GM19025 (cell line): ENCODE results near the gene ARPP21.

Experiments
- ATAC-seq: cut with Tn5 transposase; IDR thresholded peaks from one replicate; pipeline ENCODE4 v1.9.1; 2021; ENCODE audit warnings: mild to moderate bottlenecking, low read depth, moderate library complexity; ENCODE audit not compliant: unreplicated experiment

The ARPP21 gene

DNA sequence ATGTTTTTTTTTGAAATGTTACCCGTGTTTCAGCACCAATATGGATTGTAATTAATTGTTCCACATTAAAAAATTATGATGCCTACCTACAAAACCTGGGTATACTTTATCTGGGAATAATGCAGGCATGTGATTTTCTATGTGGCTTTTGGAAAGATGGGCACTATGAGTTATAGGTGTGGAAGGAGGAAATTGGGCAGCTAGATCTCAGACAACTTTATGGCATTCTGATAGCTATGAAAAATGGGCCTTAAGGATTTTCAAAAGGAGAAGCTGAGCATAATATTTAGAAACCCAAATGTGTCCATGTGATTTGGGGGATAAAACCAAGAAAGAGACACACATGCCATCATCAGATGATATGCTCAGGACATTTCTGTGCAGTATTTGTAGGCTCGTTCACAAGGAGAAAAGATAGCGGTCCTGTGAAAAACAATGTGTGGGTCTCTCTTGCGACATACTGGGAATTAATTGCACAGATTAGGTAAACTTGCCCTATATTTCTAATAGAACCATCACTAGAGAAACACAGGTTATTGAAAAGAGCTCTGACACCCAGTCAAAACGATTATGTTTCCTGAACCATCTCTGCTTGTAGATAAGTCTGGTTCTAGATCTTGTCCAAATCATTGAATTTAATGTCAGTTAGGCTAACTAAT is 35.3 kb downstream of the ARPP21 start:
- ATAC-seq, result no peak

DNA sequence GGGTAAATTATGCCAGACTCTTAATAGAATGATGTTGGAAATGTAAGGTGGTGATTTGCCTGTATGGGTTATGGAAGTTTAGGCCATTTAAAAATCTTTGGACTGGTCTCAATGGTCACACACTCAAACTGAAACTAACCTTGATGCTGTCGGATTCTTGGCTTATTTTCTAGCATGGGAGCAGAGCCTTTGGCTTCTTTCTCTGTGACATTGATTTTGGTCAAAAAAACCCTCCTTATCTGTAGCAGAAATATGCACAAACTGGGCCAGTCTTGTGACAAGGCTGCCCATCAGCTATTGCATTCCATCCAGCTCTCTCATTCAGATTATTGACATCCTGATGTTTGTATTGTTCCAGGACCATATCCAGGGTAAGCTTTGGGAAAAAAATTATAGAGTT is 35.9 kb downstream of the ARPP21 start:
- no peak for ATAC-seq

DNA sequence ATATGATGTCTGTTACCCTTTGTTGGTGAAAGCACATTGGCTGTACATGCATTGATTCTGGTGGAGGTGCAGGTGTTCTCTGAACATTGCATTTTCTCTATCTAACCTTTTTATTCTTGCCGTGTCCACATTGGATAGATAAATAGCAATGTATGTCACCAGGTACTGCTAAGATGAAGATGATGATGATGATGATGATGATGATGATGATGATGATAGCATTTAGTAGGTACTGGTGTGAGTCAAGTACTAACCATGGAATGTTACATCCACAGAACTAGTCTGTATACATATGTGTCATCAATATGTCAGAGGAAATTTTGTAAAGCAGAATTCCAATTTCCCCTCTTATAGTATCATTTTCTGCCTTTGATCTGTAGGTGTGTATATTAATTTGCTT is 36.3 kb downstream of the ARPP21 start:
- ATAC-seq, result no peak

DNA sequence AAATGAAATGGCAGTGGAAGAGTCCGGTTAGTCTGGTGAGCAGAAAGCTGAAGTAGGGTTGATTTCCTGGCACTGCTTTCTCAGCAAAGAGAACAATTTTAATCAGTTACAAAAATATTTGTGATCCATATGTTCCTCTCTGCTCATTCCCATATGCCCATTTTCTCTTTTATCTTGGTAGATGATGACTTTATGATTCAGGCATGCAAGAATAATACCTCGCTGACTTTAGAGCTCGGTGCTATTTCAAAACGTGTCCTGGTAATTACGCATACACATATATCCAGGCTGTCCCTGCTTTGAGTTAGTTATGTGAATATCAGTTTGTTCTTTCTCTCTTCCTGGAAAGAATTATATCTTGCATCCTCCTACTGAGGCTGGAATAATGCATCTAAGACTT is 38.5 kb downstream of the ARPP21 start:
- ATAC-seq, result no peak

DNA sequence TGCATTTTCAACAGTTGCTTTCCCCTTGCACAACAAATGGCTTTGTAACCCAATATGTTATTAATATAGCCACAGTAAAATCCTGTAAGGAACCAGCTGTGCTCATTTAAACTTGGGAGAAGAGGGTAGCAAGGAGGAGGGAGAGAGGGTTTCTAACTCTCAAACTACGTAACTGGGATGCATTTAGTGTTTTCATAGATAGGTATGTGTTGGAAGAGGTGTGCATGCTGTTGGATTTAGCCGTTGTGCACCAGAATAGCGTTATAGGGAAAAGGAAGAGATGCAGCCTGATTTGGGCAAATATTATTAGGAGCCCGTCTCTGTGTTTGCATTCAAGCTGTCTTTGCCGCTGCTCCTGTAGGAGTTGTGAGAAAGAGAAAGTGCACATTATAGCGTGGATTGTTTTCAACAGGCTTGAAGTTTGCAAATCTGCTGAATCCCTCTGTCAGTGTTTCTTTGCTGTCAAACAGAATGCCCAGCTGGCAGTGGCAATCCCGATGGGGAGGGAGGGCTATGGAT is 39.4 kb downstream of the ARPP21 start:
- ATAC-seq, result no peak

DNA sequence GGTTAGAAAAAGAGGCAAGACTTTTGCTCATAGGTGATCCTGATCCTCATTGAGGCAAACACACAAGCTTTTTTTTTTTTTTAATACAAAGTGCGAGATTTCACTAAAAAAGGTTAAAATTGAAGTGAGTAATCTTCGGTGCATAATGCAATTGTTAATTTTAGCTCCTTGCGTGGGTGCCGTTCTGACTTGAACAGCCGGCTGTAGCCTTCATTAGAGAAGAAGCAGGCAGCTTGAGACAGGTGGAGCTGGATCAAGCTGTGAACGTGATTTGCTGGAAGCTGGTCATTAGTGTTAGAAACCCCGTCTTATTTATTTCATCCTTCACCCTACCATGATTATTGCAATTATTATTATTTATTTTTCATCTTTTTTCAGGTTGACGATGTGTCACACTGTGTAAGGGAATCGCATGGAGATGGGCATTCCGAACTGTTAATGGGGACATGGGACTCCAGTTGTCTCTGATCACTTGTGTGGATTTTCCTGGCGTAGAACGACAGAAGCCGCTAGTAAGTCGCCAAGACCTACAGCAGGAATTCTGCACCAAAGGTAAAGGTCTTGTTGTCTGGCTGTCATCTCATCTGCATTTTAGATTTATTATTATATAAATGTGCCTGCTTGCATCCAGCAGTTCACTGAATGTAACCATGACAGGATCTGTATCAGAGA is 40.2 kb downstream of the ARPP21 start:
- ATAC-seq, result no peak

DNA sequence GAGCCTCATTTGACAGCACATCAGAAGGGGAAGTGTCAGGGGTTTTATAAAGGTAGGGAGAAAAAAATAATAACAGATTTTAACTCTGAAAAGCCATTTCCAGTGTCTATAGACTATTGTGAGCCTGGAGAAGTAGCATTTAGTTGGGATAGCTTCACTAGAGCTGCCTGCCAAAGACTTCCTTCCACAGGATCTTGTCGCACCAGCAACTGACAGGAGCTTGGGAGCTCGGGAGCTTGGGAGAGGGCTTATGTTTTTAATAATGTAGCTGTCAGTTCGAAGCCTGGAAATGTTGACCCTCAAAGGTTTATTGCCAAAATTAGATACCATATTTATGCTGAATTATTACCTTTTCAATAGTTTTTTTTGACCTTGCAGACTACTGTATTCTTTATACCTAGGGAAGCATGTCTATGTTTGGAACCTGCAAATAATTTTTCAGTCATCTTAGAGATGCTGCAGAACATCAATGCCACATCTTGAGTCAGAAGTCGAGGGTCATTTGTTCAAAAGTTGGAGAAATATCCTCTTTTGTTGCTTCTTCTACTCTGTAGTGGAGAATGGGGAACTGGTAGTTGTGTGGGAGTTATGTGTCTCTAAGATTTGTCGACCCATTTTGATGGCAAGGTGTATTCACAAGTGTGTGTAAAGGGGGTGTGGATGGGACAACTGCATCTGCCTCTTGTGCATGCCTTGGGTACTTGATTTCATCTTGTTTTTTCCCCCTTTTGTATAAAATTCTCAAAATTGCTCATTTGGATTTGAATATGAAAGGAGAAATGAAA is 41.7 kb downstream of the ARPP21 start:
- no peak for ATAC-seq

DNA sequence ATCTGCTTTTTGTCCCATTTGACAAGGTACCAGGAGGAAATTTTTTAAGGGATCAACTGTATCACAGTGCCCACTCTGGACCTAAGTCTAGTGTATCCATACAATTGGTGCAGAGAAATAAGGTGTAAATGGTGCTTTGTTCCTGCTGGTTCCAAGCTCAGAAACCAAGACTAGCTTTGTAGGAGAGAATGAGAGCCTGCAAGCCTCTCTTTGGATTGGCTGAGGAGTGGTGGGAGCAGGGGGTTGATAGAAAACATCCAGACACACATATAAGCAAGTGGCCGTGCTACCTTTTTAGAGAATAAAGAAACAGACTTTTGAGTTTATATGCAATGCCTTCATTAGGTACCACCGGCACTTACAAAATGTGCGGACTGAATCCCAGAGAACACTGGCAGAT is 45.8 kb downstream of the ARPP21 start:
- ATAC-seq, result no peak

DNA sequence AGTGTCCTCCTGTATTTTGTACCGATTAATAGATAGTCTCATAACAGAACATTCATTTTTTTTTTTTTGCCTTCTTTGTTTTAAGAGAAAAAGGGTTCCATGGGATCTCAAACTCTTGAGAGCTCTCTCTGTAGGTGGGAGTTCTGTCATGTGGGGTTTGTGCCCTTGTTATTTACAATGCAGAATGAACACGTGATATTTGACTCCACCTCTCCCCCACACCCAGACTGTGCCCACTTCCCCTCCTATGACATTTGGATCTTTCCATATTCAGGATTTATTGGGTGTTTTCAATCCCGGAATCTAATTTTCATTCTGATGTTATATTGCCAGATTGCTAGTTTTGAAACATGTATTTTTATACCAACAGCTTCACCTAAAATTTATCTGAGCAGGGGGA is 49.5 kb downstream of the ARPP21 start:
- no peak for ATAC-seq

DNA sequence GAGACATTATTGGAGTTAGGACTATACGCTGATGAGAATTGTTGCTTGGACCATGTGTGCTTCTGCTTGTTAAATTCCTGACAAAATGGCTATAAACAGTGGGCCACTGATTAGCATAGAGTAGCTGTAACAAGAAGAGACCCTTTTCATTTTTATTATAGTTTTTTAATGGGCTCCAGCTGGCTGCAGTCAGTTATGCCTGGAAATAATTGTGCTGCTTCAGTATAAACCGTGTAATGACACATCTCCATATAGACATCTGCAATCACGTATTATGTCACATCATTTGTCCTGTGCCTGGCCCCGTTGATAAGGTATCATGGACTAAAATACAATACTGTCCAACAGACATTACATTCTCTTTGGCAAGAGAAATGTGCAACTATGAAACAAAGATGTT is 50.9 kb downstream of the ARPP21 start:
- no peak for ATAC-seq

DNA sequence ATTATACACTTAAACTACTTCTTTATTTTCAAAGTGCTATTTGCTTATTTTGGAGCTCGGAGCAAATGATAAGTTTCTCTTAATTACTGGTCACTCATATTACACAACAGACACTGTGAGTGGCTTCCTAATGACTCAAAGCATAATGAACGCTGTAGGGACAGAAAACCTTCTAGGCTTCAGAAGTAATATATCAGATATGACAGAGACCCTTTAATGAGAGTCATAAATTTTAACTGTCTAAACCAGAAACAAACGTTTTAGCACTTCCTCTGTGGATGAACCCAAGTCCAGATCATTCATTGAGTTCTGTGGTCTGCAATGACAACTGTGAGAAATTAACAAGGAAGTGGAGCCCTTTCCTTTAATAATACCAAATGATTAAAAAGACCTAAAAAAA is 66.6 kb downstream of the ARPP21 start:
- ATAC-seq, result no peak

DNA sequence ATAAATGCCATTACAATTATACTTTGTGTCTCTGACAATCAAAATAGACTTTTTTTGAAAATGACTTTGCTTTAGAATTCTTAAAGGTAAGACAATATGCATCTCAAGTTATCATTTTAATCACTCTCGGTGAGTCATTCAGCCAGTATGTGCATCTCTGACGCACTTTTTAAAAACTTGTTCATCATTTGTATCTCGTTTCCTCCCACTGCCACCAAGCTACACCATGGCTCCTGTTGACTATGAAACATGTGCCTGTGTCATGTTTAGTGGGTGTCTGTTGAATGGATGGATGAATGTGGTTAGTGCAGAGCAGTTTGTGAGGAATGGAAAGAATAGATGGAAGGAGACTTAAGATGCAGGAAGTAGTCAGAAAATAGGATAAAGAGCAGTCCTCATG is 68.6 kb downstream of the ARPP21 start:
- no peak for ATAC-seq

DNA sequence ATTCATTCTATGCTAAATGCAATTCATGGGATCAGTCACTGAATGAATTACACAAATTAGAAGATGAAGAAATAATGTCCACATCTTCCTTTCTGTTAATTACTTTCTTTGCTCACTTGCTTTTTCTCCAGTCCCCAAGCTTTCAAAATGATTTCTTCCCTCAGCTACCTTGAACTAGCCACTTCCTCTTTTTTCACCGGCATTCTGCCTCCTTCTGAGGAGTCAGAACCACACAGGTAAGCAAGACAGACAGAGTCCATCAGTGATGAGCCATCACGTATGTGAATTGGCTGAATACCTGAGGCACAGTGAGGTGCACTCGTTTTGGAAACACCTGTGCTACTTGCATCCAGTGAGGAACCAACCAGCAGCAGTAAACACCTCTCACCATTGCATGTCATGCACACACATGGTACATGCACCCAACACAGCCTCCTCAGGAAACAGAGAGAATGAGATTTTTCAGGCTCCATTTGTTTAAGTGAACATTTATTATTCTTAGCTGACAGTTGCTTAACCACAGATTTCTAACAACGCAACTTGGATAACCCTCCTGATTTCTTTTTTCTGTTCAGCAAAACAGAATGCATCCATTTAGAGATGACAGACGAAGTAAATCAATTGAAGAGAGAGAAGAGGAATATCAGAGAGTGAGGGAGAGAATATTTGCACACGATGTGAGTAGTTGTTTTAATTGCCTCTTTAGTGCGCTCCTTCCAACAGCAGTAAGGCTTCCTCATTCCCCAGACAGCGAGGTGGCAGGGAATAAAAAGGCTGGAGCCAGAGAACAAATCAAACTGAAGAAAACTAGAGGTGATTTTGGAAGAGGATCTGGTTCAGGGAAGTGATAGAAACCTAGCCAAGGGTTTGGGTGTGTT is 69.3 kb downstream of the ARPP21 start:
- ATAC-seq, result no peak

DNA sequence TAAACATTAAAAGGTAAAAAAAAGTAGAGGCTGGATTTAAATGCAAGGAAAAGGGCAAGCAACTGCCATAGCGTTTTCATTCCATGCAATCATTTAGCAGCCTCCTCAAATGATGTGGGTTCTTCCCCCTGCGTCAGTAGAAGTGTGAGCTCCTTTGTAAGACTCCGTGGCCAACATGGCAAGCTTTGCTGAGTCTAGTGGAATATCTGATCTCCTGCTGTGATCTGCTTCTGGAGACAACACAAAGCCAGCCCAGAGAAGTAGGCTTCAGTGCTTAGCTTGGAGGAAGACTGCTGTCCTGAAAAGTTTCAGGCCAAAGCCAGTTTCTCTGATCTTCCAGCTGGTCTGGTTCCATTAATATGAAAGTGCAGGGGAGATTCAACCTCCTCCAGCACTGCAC is 70.4 kb downstream of the ARPP21 start:
- ATAC-seq, result no peak

DNA sequence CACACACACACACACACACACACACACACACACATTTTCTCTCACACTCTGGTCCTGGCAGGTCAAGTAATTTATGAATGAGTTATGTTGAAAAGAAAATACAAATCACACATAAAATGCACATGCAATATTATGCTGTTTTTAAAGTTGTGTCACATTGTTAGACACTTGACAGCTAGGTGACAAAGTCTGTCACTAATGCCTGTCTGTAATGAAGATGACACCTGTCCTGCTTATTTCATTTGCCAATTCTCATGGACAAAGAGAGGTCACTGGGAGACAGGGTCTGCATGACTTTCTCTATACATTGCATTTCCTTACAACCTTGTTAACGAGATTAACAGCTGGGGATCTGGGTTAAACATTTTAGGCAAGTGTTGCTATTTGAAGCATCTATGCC is 71.2 kb downstream of the ARPP21 start:
- no peak for ATAC-seq

DNA sequence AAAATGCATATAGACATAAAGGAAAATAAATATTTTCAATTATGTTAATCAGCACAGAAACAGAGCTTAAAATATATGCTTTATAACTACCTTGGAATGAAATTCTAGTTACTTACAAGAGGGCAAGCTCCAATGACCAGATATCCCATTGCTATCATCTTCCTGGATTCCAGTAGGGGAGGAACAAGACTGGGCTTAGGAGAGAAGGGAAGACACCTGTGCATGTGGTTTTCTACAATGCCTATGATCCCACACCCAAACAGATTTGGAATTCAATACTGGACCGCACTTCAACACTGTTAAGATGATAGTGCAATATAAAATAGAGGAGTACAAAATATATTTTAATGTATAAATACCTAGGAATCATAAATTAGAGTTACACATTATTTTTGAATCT is 79.6 kb downstream of the ARPP21 start:
- no peak for ATAC-seq

DNA sequence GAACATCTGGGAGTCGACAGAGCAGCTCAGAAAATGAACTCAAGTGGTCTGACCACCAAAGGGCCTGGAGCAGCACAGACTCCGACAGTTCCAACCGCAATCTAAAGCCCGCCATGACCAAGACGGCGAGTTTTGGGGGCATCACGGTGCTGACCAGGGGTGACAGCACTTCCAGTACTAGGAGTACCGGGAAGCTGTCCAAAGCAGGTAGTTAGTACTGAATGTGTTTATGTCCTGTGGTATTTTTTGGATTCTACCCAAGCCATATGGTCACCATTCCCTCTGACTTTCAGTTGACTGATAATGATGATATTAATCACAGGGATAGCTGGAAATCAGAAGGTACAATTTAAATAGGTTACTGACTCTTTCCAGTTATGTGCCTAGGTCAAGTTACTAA is 82.3 kb downstream of the ARPP21 start:
- no peak for ATAC-seq

DNA sequence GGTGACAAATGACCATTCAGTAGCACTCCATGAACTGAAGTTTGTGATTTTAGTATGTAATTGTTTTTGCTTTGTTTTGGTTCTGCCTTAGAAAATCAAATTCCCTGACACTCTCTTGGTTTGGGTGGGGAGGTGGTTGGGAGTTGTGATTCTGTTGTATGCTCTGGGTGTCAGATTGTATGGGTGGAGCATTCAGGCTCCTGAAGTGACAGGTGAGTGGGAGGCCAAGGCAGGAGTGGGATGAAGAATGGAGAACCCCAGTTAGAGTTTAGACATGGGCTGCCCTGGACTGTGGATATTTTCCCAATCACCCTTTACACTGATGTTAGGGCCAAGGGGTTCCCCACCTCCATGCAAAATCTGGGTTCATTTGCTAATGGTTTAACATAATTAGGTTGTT is 83.6 kb downstream of the ARPP21 start:
- no peak for ATAC-seq

DNA sequence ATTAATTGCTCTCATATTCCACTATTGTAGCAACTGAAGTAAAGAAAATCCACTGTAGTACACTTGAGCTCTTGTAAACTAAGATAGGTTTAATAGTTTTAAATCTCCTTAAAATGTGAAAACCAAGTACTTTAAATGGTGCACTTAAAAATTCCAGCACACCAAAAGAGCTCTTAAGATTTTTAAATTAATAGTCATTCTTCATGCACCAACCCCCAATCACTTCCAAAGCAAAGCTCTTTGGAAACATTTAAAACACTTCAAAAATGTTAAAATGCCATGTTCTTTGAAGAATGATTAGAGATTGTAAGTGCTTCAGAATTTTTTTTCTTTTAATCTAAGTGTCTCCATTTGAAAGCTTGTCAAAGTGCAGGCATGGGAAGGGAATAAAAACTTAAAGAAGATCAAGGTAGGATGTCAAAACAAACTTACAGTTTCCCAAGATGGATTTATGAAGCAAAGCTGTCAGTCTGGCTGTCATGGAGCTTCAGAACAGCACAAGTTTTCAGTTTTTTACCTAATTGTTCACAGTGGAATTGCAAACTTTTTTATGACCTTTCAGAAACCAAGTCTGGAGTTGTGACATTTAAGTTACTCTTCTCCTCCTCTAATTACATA is 84.3 kb downstream of the ARPP21 start:
- no peak for ATAC-seq

DNA sequence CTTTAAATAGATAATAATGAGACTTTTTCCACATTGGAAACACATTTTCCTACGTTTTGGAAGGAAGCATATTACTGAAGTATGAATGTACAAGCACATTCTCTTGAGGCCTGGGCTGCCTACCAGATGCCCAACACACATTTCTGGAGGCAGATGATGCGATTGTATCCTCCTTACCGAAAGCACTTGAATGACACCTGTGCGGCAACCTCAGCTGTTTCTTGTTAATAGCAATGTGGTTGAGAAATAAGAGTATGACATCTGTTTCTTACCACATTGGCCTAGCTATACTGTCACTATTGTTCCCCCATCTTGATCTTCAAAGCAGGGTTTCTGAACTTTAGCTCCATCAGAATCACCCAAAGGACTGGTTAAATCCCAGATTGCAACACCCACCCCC is 84.8 kb downstream of the ARPP21 start:
- no peak for ATAC-seq
